Natural killer cell treated with Interleukin-12 subunit alpha and Interleukin-12 subunit beta and Interleukin-15 and Interleukin-18, amount 100 ng/mL, for 72 hours (primary cell): ENCODE measurements around the gene GATA5. TPM values are rescaled to one million over a fixed set of nuclear protein-coding genes. Genes with fewer than 3 reads are reported as not detected.
A peak's percentile ranks its signal among the peaks of the same experiment; 100 is the strongest.

Source experiments
- ATAC-seq, 2 donors: fragments of 150-1000 bp; cut with Tn5 transposase in 1 of 2; sonication (Bioruptor Pico), chemical (Tn5 transposase) in 1 of 2; 2 replicates each; pipeline ENCODE4 v1.10.0; 2021
- DNase-seq: peaks from one replicate; pipeline ENCODE4 v3.0.0; 2022; ENCODE audit warnings: low spot score
- H3K27ac Mint-ChIP-seq, 2 donors: 1 replicate in 1 of 2; 2 replicates in 1 of 2; pipeline ENCODE4 v1.8.0; 2022; ENCODE audit warnings: mixed read lengths in 2 of 2, mild to moderate bottlenecking in 1 of 2, moderate library complexity in 1 of 2
- H3K27me3 Mint-ChIP-seq, 2 donors: 1 replicate in 1 of 2; 2 replicates in 1 of 2; pipeline ENCODE4 v1.8.0; 2022; ENCODE audit warnings: mixed read lengths in 2 of 2
- H3K36me3 Mint-ChIP-seq: one replicate; pipeline ENCODE4 v1.8.0; 2022; ENCODE audit warnings: mixed read lengths
- H3K4me1 Mint-ChIP-seq, 2 donors: 1 replicate in 1 of 2; 2 replicates in 1 of 2; pipeline ENCODE4 v1.8.0; 2022; ENCODE audit warnings: low read depth in 2 of 2, mixed read lengths in 2 of 2, mild to moderate bottlenecking in 1 of 2
- H3K4me3 Mint-ChIP-seq: one replicate; pipeline ENCODE4 v1.8.0; 2022; ENCODE audit warnings: mixed read lengths
- H3K9me3 Mint-ChIP-seq: 2 replicates; pipeline ENCODE4 v1.8.0; 2022; ENCODE audit warnings: mixed read lengths
- total RNA-seq, 2 donors: library from RNA; stranded (reverse); gene quantifications; one replicate each; pipeline ENCODE4 v1.2.3, GENCODE V29; 2022

GATA5 gene, protein sequence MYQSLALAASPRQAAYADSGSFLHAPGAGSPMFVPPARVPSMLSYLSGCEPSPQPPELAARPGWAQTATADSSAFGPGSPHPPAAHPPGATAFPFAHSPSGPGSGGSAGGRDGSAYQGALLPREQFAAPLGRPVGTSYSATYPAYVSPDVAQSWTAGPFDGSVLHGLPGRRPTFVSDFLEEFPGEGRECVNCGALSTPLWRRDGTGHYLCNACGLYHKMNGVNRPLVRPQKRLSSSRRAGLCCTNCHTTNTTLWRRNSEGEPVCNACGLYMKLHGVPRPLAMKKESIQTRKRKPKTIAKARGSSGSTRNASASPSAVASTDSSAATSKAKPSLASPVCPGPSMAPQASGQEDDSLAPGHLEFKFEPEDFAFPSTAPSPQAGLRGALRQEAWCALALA
- not detected for total RNA-seq

DNA sequence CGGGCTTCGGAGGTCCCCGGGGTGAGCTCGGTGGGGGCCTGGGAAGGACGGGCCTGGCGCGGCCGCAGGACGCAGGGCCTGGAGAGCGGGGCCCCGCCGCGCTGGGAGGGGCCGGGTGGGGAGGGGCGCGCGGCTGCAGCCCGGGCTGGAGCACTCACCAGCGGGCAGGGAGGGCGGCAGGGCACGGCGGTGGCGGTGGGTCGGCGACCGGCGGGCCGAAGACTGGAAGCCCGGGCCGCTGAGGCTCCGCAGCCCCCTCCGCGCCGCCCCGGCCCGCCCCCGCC, at the start of gene GATA5:
TSS of gene GATA5 (minus strand) at position 224 of the 284 bp plus-strand sequence. CDS start 474 bp downstream, outside the sequence.
- H3K27ac Mint-ChIP-seq = no peak within 1 kb of the TSS
- H3K4me3 Mint-ChIP-seq = no peak within 1 kb of the TSS
- peaks cover 4% of the 10 kb centered on the region for H3K36me3 Mint-ChIP-seq
- peaks cover 24 to 25% of the 10 kb centered on the region in 2 donors for H3K27me3 Mint-ChIP-seq
- ATAC-seq (no peak), DNase-seq (no peak)
- peaks cover 0 to 4% of the 10 kb centered on the region in 2 donors for H3K4me1 Mint-ChIP-seq
- H3K9me3 Mint-ChIP-seq = no peaks in the 10 kb centered on the region

DNA sequence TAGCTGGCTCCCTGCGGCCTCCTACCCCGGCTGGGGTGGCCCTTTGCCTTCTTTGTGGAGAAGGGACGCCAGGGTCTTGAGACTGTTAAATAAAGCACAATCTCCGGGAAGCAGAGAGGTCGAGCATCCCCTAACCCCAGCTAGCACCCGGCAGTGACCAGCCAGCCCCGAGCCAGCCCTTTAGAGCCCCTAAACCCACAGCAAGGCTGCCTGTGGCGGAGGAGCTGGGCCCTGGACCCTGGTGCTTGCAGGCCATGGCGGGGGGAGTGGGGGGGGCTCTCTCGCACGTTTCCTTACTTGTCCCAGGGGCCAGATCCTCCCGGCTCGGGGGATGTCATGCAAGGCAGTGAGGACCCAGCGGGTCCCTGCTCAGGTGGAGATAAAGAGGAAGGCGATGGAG, 49.2 kb upstream of the GATA5 start:
- no peak for DNase-seq
- no peak overlapping the region for H3K4me3 Mint-ChIP-seq
- no peaks in the 10 kb centered on the region for H3K36me3 Mint-ChIP-seq
- no peaks in the 10 kb centered on the region for H3K9me3 Mint-ChIP-seq
- peaks cover 0 to 4% of the 10 kb centered on the region in 2 donors for H3K27me3 Mint-ChIP-seq
- no peak overlapping the region for H3K27ac Mint-ChIP-seq
- no peaks in the 10 kb centered on the region for H3K4me1 Mint-ChIP-seq
- no peak for ATAC-seq

GRCh38 chr20:62524505-62524911, 48.7 kb upstream of the GATA5 start:
- H3K36me3 Mint-ChIP-seq = no peaks in the 10 kb centered on the region
- DNase-seq = no peak
- H3K4me3 Mint-ChIP-seq = no peak overlapping the region
- H3K4me1 Mint-ChIP-seq = no peaks in the 10 kb centered on the region
- no peak for ATAC-seq
- H3K9me3 Mint-ChIP-seq = no peaks in the 10 kb centered on the region
- H3K27ac Mint-ChIP-seq = no peak overlapping the region
- H3K27me3 Mint-ChIP-seq = peaks cover 0 to 2% of the 10 kb centered on the region in 2 donors

- peak; percentile 68 to 73 for ATAC-seq
- Mint-ChIP-seq H3K27ac (no peak overlapping the region), H3K27me3 (peaks cover 0 to 2% of the 10 kb centered on the region in 2 donors), H3K4me3 (no peak overlapping the region), H3K9me3 (no peaks in the 10 kb centered on the region), H3K36me3 (no peaks in the 10 kb centered on the region), H3K4me1 (no peaks in the 10 kb centered on the region)
- DNase-seq = no peak
Observed at GRCh38 chr20:62523473-62524203, 47.8 kb upstream of the GATA5 start.

DNA sequence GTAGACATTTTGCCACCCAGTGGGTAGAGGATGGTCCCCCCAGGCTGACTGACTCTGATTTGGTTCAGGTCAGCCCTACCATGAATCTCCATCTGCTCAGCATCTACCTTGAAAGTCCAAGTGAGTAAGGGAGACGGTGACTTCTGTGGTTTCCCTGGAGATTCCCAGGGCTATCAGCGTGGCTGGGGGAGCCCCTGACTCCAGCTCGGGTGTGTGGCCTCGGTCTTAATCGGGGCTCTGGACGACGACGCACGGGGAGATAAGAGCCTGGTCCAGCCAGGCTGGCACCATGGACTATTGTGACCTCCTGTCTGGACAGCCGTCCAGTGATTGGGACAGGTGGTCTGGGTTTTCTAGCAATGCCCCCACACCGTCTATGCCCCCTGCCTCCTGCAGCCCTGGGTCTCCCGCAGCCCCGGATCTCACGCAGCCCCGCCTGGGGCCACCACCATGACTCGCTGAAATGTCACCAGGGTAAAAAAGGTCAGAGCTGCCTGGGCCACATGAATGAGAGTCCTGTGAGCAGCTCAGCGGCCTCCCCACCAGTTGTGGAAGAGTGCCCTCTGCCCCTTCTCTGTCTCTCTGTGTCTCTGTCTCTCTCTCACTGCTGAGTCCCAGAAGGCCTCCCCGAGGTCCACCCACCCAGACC, 47.1 kb upstream of the GATA5 start:
- DNase-seq (no peak), ATAC-seq (peak in 1 of 2 donors; percentile 10)
- Mint-ChIP-seq H3K36me3 (no peaks in the 10 kb centered on the region), H3K9me3 (no peaks in the 10 kb centered on the region), H3K27me3 (peaks cover 0 to 2% of the 10 kb centered on the region in 2 donors), H3K4me1 (no peaks in the 10 kb centered on the region), H3K27ac (peak overlapping the region in 1 of 2 donors; percentile 21), H3K4me3 (no peak overlapping the region)

GRCh38 chr20:62519826-62520225, 44.0 kb upstream of the GATA5 start:
- ATAC-seq (no peak), DNase-seq (no peak)
- H3K27ac Mint-ChIP-seq = no peak overlapping the region
- no peaks in the 10 kb centered on the region for H3K36me3 Mint-ChIP-seq
- H3K4me1 Mint-ChIP-seq = no peaks in the 10 kb centered on the region
- no peaks in the 10 kb centered on the region for H3K27me3 Mint-ChIP-seq
- no peak overlapping the region for H3K4me3 Mint-ChIP-seq
- H3K9me3 Mint-ChIP-seq = no peaks in the 10 kb centered on the region

GRCh38 chr20:62518911-62519310, 43.1 kb upstream of the GATA5 start:
- no peaks in the 10 kb centered on the region for H3K36me3 Mint-ChIP-seq
- no peaks in the 10 kb centered on the region for H3K4me1 Mint-ChIP-seq
- no peaks in the 10 kb centered on the region for H3K9me3 Mint-ChIP-seq
- ATAC-seq = no peak
- no peak for DNase-seq
- peaks cover 0 to 2% of the 10 kb centered on the region in 2 donors for H3K27me3 Mint-ChIP-seq
- no peak overlapping the region for H3K4me3 Mint-ChIP-seq
- no peak overlapping the region for H3K27ac Mint-ChIP-seq

GRCh38 chr20:62517901-62518610, 42.3 kb upstream of the GATA5 start:
- no peaks in the 10 kb centered on the region for H3K36me3 Mint-ChIP-seq
- H3K9me3 Mint-ChIP-seq = no peaks in the 10 kb centered on the region
- H3K27me3 Mint-ChIP-seq = peaks cover 0 to 5% of the 10 kb centered on the region in 2 donors
- DNase-seq (no peak), ATAC-seq (no peak)
- H3K4me1 Mint-ChIP-seq = no peaks in the 10 kb centered on the region
- H3K27ac Mint-ChIP-seq = no peak overlapping the region
- H3K4me3 Mint-ChIP-seq = no peak overlapping the region

- H3K36me3 Mint-ChIP-seq = no peaks in the 10 kb centered on the region
- peak in 1 of 2 donors; percentile 12 for ATAC-seq
- H3K4me1 Mint-ChIP-seq = no peaks in the 10 kb centered on the region
- no peaks in the 10 kb centered on the region for H3K9me3 Mint-ChIP-seq
- H3K27me3 Mint-ChIP-seq = peaks cover 0 to 5% of the 10 kb centered on the region in 2 donors
- no peak for DNase-seq
- no peak overlapping the region for H3K27ac Mint-ChIP-seq
- no peak overlapping the region for H3K4me3 Mint-ChIP-seq
Observed at GRCh38 chr20:62517168-62517567, 41.4 kb upstream of the GATA5 start.

DNA sequence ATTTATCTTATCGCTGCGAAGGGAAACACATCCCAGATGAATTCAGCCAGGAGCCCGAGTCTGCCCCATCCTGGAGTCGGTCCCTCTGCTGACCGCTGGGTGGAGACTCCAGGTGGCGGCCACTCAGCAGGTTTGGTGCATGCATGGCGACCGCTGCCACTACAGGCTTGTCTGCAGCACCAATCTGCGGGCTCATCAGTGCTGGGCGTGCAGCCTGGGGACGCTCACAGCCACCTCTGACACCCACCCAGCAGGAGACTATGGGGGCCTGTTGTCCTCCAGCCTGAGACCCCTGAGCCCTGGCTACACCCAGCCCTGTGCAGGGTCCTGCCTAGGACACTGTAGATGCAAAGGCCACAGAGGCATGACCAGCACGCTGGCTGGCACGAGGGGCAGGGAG, 40.5 kb upstream of the GATA5 start:
- Mint-ChIP-seq H3K9me3 (no peaks in the 10 kb centered on the region), H3K36me3 (no peaks in the 10 kb centered on the region), H3K4me1 (no peaks in the 10 kb centered on the region), H3K27ac (no peak overlapping the region), H3K4me3 (no peak overlapping the region), H3K27me3 (peaks cover 0 to 5% of the 10 kb centered on the region in 2 donors)
- ATAC-seq (no peak), DNase-seq (no peak)

- DNase-seq (no peak), ATAC-seq (no peak)
- Mint-ChIP-seq H3K4me3 (no peak overlapping the region), H3K9me3 (no peaks in the 10 kb centered on the region), H3K27me3 (peaks cover 0 to 5% of the 10 kb centered on the region in 2 donors), H3K36me3 (no peaks in the 10 kb centered on the region), H3K27ac (no peak overlapping the region), H3K4me1 (no peaks in the 10 kb centered on the region)
Observed at GRCh38 chr20:62515826-62516225, 40.0 kb upstream of the GATA5 start.

- Mint-ChIP-seq H3K9me3 (no peaks in the 10 kb centered on the region), H3K27me3 (peaks cover 0 to 5% of the 10 kb centered on the region in 2 donors), H3K36me3 (no peaks in the 10 kb centered on the region), H3K4me3 (no peak overlapping the region), H3K27ac (no peak overlapping the region), H3K4me1 (no peaks in the 10 kb centered on the region)
- ATAC-seq = no peak
- DNase-seq = no peak
Observed at GRCh38 chr20:62515280-62515679, 39.5 kb upstream of the GATA5 start.

DNA sequence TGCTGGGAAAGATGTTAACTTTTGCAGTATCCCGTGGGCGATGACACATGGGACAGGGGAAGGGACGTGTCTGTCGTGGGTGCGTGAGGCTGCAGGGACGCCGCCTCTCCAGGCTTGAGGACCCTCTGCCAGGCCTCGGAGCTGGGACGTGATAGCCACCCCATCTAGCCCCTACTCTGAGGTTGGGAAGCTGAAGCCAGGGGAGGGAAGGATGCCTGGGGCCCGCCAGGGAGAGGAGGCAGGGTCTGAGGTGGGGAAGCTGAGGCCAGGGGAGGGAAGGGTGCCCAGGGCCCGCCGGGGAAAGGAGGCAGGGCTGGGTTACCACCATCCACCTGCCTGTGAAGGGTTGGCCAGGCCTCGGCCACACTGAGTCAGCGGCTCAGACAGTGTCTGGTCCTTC, 38.2 kb upstream of the GATA5 start:
- no peak overlapping the region for H3K27ac Mint-ChIP-seq
- ATAC-seq (no peak), DNase-seq (no peak)
- peaks cover 0 to 5% of the 10 kb centered on the region in 2 donors for H3K27me3 Mint-ChIP-seq
- H3K4me3 Mint-ChIP-seq = no peak overlapping the region
- no peaks in the 10 kb centered on the region for H3K9me3 Mint-ChIP-seq
- no peaks in the 10 kb centered on the region for H3K36me3 Mint-ChIP-seq
- H3K4me1 Mint-ChIP-seq = no peaks in the 10 kb centered on the region
